ENCODE results near the gene FGF8. TPM values are rescaled to one million over a fixed set of nuclear protein-coding genes. Genes with fewer than 3 reads are reported as not detected.

The FGF8 gene
- total RNA-seq, 1 donor from 2014 or later, result not detected

DNA sequence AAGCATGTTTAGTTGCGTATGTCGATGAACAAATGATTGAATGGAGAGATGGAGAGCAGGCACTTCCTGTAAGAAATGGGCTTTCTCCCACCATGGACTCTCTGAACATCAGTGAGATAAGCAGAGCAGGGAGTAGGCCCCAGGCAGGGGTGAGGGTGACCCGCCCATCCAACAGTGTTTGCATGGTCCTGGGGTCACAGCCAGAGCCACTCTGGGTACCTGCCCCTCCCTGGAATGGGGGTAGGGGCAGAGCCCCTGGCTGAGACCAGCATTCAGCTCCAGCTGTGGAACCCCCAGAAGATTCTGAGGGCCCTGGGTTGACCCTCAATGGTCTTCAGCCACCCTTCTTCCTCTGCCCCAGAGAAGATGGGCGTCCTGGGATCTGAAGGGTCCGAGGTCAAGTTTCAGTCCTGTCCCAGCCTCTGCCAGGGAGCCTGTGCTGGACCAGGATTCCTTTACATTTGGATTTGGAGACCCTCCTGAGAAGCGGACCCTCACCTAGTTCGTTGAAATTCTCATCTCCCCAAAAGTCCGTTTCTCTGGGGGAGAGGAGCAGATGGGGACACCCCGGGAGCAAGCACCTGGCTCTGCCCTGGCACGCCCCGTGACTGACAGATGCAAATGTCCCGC, 2.4 kb upstream of the FGF8 start:
- DNase-seq (ENCODE audit: low spot score in 2 of 2), result no peak
- Histone ChIP-seq H3K27me3 (peaks cover 19% of the 10 kb centered on the region), H3K4me1 (peaks cover 29 to 32% of the 10 kb centered on the region in 2 donors), H3K4me3 (no peak overlapping the region), H3K36me3 (no peaks in the 10 kb centered on the region), H3K27ac (no peak overlapping the region), H3K9me3 (no peaks in the 10 kb centered on the region)
- intact Hi-C loops (cut with DNase I), result no loop called here
- no peak for TF ChIP-seq CTCF (IDR thresholded peaks at IDR 0.05)

DNA sequence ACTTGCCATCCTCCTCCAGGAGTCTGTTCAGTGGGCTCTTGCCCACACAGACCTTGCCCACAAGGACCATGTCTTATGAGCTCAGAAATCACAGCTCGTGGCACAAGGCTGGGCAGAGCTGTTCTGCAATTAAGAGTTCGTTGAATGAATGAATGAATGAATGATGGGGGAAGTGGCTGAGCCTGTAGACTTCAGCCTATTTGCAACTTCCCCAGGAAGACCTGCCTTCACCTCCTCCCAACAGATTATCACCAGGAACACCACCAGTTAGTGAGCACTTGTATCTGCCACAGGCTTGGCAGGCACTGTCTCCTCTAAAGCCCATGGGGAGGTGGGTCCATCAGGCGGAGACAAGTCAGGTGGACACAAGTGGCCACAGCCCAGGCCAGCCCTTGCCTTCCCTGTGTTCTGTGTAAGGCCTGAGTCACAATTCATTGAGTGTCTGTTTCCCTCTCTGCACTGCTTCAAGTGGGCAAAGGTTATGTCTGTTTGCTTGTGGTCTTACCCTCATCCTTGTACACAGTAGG, 1.8 kb upstream of the FGF8 start:
- no peak for TF ChIP-seq CTCF (IDR thresholded peaks at IDR 0.05)
- no peaks in the 10 kb centered on the region for H3K9me3 ChIP-seq
- no peak for DNase-seq (ENCODE audit: low spot score in 2 of 2)
- H3K4me1 ChIP-seq, result peaks cover 25 to 30% of the 10 kb centered on the region in 2 donors
- no peaks in the 10 kb centered on the region for H3K36me3 ChIP-seq
- intact Hi-C loops (cut with DNase I), result no loop called here
- no peak overlapping the region for H3K27ac ChIP-seq
- no peak overlapping the region for H3K4me3 ChIP-seq
- peaks cover 22% of the 10 kb centered on the region for H3K27me3 ChIP-seq

DNA sequence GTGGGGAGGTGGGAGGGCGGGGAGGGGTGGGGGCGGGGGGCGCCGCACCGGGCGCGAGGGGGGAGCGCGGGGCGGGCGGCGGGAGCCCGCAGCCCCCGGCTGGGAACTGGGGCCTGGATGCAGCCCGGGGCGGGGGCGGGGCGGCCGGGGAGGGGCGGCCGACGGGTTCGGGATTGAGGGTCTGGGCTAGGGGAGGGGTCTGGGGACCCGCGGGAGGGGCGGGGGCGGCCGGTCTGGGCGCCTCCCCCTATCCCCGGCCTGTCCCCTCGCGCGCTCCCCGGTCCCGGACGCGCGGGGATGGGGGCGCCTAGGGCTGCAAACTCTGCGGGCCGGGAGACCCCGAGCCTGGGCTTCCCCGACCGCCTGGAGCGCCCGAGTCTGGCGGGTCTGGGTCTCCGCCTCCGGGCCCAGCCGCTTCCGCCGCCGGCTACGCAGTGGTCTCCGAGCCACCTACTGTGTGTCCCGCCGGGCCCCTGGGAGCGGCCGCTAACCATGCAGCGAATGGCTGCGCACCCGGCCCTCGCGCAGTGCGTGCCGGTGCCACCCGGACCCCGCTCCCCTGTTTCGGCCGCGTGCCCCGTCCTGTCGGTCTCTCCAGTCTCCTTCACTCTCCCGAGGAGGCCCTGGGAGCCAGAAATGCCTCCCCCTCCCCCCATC, 375 bp upstream of the FGF8 start:
- Histone ChIP-seq H3K36me3 (no peaks in the 10 kb centered on the region), H3K27me3 (peaks cover 22% of the 10 kb centered on the region), H3K4me1 (peaks cover 21 to 23% of the 10 kb centered on the region in 2 donors), H3K27ac (no peak overlapping the region), H3K9me3 (no peaks in the 10 kb centered on the region), H3K4me3 (peak overlapping the region; percentile 36 to 44)
- intact Hi-C loops (cut with DNase I), result no loop called here
- DNase-seq (ENCODE audit: low spot score in 2 of 2), result no peak
- TF ChIP-seq CTCF (IDR thresholded peaks at IDR 0.05), result no peak

DNA sequence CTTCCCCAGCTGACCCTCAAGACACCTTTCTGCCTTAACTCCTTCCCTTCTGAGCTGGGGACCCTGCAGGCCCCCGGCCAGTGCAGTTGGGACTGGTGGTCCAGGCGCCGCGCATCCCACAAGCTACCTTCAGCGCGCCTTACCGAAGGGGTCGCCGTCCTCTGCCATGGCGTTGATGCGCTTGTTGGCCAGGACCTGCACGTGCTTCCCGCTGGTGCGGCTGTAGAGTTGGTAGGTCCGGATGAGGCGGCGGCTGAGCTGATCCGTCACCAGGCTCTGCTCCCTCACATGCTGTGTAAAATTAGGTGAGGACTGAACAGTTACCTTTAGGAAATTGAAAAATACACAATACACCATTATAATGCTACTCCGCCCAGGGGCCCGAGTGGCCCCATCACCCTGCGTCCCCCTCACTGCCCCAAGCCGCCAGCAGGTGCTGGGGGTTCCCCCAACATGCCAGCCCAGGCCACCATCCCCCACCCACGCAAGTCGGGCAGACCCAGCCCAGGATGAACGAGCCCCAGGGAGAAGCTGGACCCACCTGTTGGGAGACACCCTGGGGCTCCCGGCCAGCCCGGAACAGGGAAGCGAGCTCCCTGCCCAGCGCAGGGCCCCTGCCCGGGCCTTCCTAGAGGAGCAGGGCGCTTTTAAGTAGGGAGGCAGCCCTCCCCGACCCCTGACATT, 1.2 kb downstream of the FGF8 start:
- no peak overlapping the region for H3K4me3 ChIP-seq

More for the DNA sequence above, 1.2 kb downstream of the FGF8 start:
- no peak for DNase-seq (ENCODE audit: low spot score in 2 of 2)
- H3K4me1 ChIP-seq, result peaks cover 17 to 18% of the 10 kb centered on the region in 2 donors
- H3K36me3 ChIP-seq, result no peaks in the 10 kb centered on the region
- no peak overlapping the region for H3K27ac ChIP-seq
- no peaks in the 10 kb centered on the region for H3K9me3 ChIP-seq
- intact Hi-C loops (cut with DNase I), result no loop called here
- peaks cover 22% of the 10 kb centered on the region for H3K27me3 ChIP-seq
- TF ChIP-seq CTCF (IDR thresholded peaks at IDR 0.05), result no peak
